HEK293 (cell line): ENCODE results near the gene PSEN1.

Source experiments
- CTCF ChIA-PET: fragments of 350-600 bp; formaldehyde crosslinking; extraction: SDS; loops from one replicate; lab custom pipeline; 2021; ENCODE audit warnings: antibody characterized with exemption; lab: Yijun Ruan, JAX
- POLR2A ChIA-PET: fragments of 300-600 bp; formaldehyde crosslinking; extraction: SDS; loops from one replicate; lab custom pipeline; 2020; ENCODE audit warnings: antibody characterized with exemption, inconsistent platforms; lab: Yijun Ruan, JAX
- H3K27ac ChIP-seq: fragments of 200-500 bp; sonication (Bioruptor generic); 2 replicates; pipeline ENCODE4 v1.5.1; 2014; ENCODE audit warnings: low read depth, low read length, control low read depth, inconsistent platforms; ENCODE audit errors: extremely low read depth
- H3K36me3 ChIP-seq, 2 experiments: fragments of 200-500 bp in 1 of 2; sonication (Bioruptor generic) in 1 of 2; 1 replicate in 1 of 2; 2 replicates in 1 of 2; pipeline ENCODE4 v1.5.1; 2014 to 2017; ENCODE audit warnings: inconsistent platforms in 2 of 2, low read length in 2 of 2; ENCODE audit not compliant: control insufficient read depth in 2 of 2, insufficient read depth in 1 of 2
- H3K4me1 ChIP-seq: fragments of 200-500 bp; sonication (Bioruptor generic); 2 replicates; pipeline ENCODE4 v1.5.1; 2014; ENCODE audit warnings: mild to moderate bottlenecking, low read length, inconsistent platforms; ENCODE audit not compliant: control insufficient read depth, insufficient read depth
- H3K4me3 ChIP-seq: 2 replicates; pipeline ENCODE4 v1.5.1; 2011; ENCODE audit warnings: low read depth, mild to moderate bottlenecking, control low read depth, low read length, moderate library complexity
- H3K9me3 ChIP-seq: fragments of 200-500 bp; sonication (Bioruptor generic); 2 replicates; pipeline ENCODE4 v1.5.1; 2014; ENCODE audit warnings: low read depth, low read length, inconsistent platforms; ENCODE audit not compliant: control insufficient read depth, insufficient read depth
- BCL11A ChIP-seq: fragments of 450-650 bp; formaldehyde crosslinking; IDR thresholded peaks from 2 replicates; pipeline ENCODE4 v1.5.1; 2016; ENCODE audit warnings: low read depth, missing biosample characterization, missing genetic modification characterization
- KLF7 ChIP-seq: fragments of 450-650 bp; formaldehyde crosslinking; IDR thresholded peaks from 2 replicates; pipeline ENCODE4 v1.5.1; 2016; ENCODE audit warnings: missing biosample characterization, missing genetic modification characterization, borderline replicate concordance
- MYNN ChIP-seq: fragments of 450-650 bp; formaldehyde crosslinking; IDR thresholded peaks from 2 replicates; pipeline ENCODE4 v1.5.1; 2016; ENCODE audit warnings: missing biosample characterization, missing genetic modification characterization, borderline replicate concordance
- RBAK ChIP-seq: fragments of 450-650 bp; formaldehyde crosslinking; IDR thresholded peaks from 2 replicates; pipeline ENCODE4 v1.5.1; 2016; ENCODE audit warnings: missing biosample characterization, missing genetic modification characterization
- SCRT2 ChIP-seq: fragments of 450-650 bp; formaldehyde crosslinking; IDR thresholded peaks from 2 replicates; pipeline ENCODE4 v1.5.1; 2016; ENCODE audit warnings: missing biosample characterization, missing genetic modification characterization
- SETDB1 ChIP-seq: IDR thresholded peaks from one replicate; pipeline ENCODE4 v1.6.1; 2017; ENCODE audit warnings: mild to moderate bottlenecking, low read length, moderate library complexity, mixed read lengths; ENCODE audit not compliant: insufficient read length
- SP2 ChIP-seq: fragments of 450-650 bp; formaldehyde crosslinking; IDR thresholded peaks from 2 replicates; pipeline ENCODE4 v1.5.1; 2016; ENCODE audit warnings: missing biosample characterization, missing genetic modification characterization
- SP3 ChIP-seq: fragments of 450-650 bp; formaldehyde crosslinking; IDR thresholded peaks from 2 replicates; pipeline ENCODE4 v1.5.1; 2016; ENCODE audit warnings: missing biosample characterization, missing genetic modification characterization
- ZBTB21 ChIP-seq: fragments of 450-650 bp; formaldehyde crosslinking; IDR thresholded peaks from 2 replicates; pipeline ENCODE4 v1.5.1; 2017; ENCODE audit warnings: missing biosample characterization, missing genetic modification characterization
- ZEB2 ChIP-seq: fragments of 450-650 bp; formaldehyde crosslinking; IDR thresholded peaks from 2 replicates; pipeline ENCODE4 v1.5.1; 2016; ENCODE audit warnings: missing biosample characterization, missing genetic modification characterization
- ZFP37 ChIP-seq: fragments of 450-650 bp; formaldehyde crosslinking; IDR thresholded peaks from 2 replicates; pipeline ENCODE4 v1.5.1; 2016; ENCODE audit warnings: missing biosample characterization, missing genetic modification characterization
- ZNF10 ChIP-seq: fragments of 450-650 bp; formaldehyde crosslinking; IDR thresholded peaks from 2 replicates; pipeline ENCODE4 v1.5.1; 2017; ENCODE audit warnings: missing biosample characterization, missing genetic modification characterization
- ZNF112 ChIP-seq: fragments of 450-650 bp; formaldehyde crosslinking; IDR thresholded peaks from 2 replicates; pipeline ENCODE4 v1.5.0; 2017; ENCODE audit warnings: missing biosample characterization, missing genetic modification characterization
- ZNF133 ChIP-seq: fragments of 450-650 bp; formaldehyde crosslinking; IDR thresholded peaks from 2 replicates; pipeline ENCODE4 v1.5.1; 2016; ENCODE audit warnings: missing biosample characterization, missing genetic modification characterization
- ZNF184 ChIP-seq: fragments of 450-650 bp; IDR thresholded peaks from 2 replicates; pipeline ENCODE4 v1.5.1; 2018; ENCODE audit warnings: missing biosample characterization, mild to moderate bottlenecking, missing genetic modification characterization
- ZNF211 ChIP-seq: fragments of 450-650 bp; formaldehyde crosslinking; IDR thresholded peaks from 2 replicates; pipeline ENCODE4 v1.5.1; 2016; ENCODE audit warnings: low read depth, missing biosample characterization, missing genetic modification characterization
- ZNF214 ChIP-seq: fragments of 450-650 bp; formaldehyde crosslinking; IDR thresholded peaks from 2 replicates; pipeline ENCODE4 v1.5.1; 2017; ENCODE audit warnings: missing biosample characterization, mild to moderate bottlenecking, missing genetic modification characterization, borderline replicate concordance
- ZNF221 ChIP-seq: fragments of 450-650 bp; formaldehyde crosslinking; IDR thresholded peaks from 2 replicates; pipeline ENCODE4 v1.5.1; 2017; ENCODE audit warnings: missing biosample characterization, missing genetic modification characterization, borderline replicate concordance
- ZNF324 ChIP-seq: fragments of 450-650 bp; formaldehyde crosslinking; IDR thresholded peaks from 2 replicates; pipeline ENCODE4 v1.5.1; 2016; ENCODE audit warnings: missing biosample characterization, missing genetic modification characterization
- ZNF404 ChIP-seq: fragments of 450-650 bp; formaldehyde crosslinking; IDR thresholded peaks from 2 replicates; pipeline ENCODE4 v1.5.1; 2017; ENCODE audit warnings: missing biosample characterization, missing genetic modification characterization
- ZNF416 ChIP-seq: fragments of 450-650 bp; formaldehyde crosslinking; IDR thresholded peaks from 2 replicates; pipeline ENCODE4 v1.5.1; 2016; ENCODE audit warnings: missing biosample characterization, missing genetic modification characterization
- ZNF473 ChIP-seq: fragments of 450-650 bp; formaldehyde crosslinking; IDR thresholded peaks from 2 replicates; pipeline ENCODE4 v1.5.1; 2017; ENCODE audit warnings: missing biosample characterization, missing genetic modification characterization
- ZNF555 ChIP-seq: fragments of 450-650 bp; formaldehyde crosslinking; conservative IDR thresholded peaks from 2 replicates; pipeline ENCODE4 v1.5.1; 2017; ENCODE audit warnings: missing biosample characterization, mild to moderate bottlenecking, missing genetic modification characterization, inconsistent platforms
- ZNF558 ChIP-seq: fragments of 450-650 bp; formaldehyde crosslinking; IDR thresholded peaks from 2 replicates; pipeline ENCODE4 v1.5.1; 2016; ENCODE audit warnings: missing biosample characterization, missing genetic modification characterization
- ZNF629 ChIP-seq: fragments of 450-650 bp; formaldehyde crosslinking; IDR thresholded peaks from 2 replicates; pipeline ENCODE4 v1.5.1; 2017; ENCODE audit warnings: missing biosample characterization, missing genetic modification characterization
- ZNF658 ChIP-seq: fragments of 450-650 bp; formaldehyde crosslinking; IDR thresholded peaks from 2 replicates; pipeline ENCODE4; 2016; ENCODE audit warnings: missing biosample characterization, missing genetic modification characterization
- ZNF660 ChIP-seq: fragments of 450-650 bp; IDR thresholded peaks from 2 replicates; pipeline ENCODE4 v1.5.1; 2018; ENCODE audit warnings: missing biosample characterization, mild to moderate bottlenecking, missing genetic modification characterization
- ZNF747 ChIP-seq: fragments of 450-650 bp; formaldehyde crosslinking; IDR thresholded peaks from 2 replicates; pipeline ENCODE4 v1.5.1; 2016; ENCODE audit warnings: missing biosample characterization, missing genetic modification characterization
- TF ChIP-seq, protein P1 (sequence below): IDR thresholded peaks from 2 replicates; pipeline ENCODE4 v1.6.1; 2011; ENCODE audit warnings: mild to moderate bottlenecking, low read depth, low read length, borderline replicate concordance
- TF ChIP-seq, protein P2 (sequence below): sonication (generic); formaldehyde crosslinking; IDR thresholded peaks from 2 replicates; pipeline ENCODE4 v1.8.1; 2022; ENCODE audit warnings: mild to moderate bottlenecking, moderate library complexity, missing genetic modification reagents
- TF ChIP-seq, protein P3 (sequence below): fragments of 450-650 bp; formaldehyde crosslinking; IDR thresholded peaks from 2 replicates; pipeline ENCODE4 v1.5.1; 2016; ENCODE audit warnings: missing biosample characterization, missing genetic modification characterization, low read depth

Gene PSEN1

DNA sequence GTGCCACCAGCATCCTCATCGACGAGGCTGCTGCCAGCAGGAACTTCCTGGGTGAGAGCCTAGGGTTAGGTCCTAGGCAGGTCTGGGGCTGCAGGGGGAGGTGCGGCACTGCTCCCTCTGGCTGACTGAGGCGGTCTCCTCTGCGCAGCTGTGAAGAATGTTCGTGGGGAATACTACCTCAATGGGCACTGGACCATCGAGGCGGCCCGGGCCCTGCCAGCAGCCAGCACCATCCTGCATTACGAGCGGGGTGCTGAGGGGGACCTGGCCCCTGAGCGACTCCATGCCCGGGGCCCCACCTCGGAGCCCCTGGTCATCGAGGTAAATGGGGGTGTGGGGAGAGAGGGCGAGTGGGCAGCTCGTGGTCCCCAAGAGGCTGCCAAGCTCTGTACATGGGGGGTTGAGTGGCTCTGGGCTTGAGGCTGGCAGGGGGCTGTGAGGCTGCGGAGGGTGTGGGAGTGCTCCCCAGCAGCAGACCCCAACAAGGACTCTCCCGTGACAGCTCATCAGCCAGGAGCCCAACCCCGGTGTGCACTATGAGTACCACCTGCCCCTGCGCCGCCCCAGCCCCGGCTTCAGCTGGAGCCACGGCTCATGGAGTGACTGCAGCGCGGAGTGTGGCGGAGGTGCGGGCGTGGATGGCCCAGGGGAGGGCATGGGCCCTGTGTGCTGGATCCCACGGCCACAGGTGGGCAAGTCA is 115.4 kb downstream of the PSEN1 start:
- ChIA-PET POLR2A (no interaction called here), CTCF (no interaction called here)
- Histone ChIP-seq H3K9me3 (no peaks in the 10 kb centered on the region), H3K4me3 (no peak overlapping the region), H3K27ac (no peak overlapping the region), H3K4me1 (no peaks in the 10 kb centered on the region), H3K36me3 (no peaks in the 10 kb centered on the region; a peak in 1 of 3 replicates)
- TF ChIP-seq ZNF473 (tag by site-specific recombination) (no peak), ZNF112 (tag by site-specific recombination) (no peak), ZNF221 (no peak), SP3 (tag by site-specific recombination) (no peak), ZNF211 (tag by site-specific recombination) (no peak), ZFP37 (no peak), ZNF133 (tag by site-specific recombination) (no peak), ZNF660 (tag by site-specific recombination) (no peak), KLF7 (tag by site-specific recombination) (no peak), ZNF404 (no peak), ZNF555 (tag by site-specific recombination) (no peak), SCRT2 (tag by site-specific recombination) (no peak), ZNF629 (no peak), ZNF10 (tag by site-specific recombination) (no peak), BCL11A (no peak), ZBTB21 (no peak)
- TF ChIP-seq, protein P1, sequence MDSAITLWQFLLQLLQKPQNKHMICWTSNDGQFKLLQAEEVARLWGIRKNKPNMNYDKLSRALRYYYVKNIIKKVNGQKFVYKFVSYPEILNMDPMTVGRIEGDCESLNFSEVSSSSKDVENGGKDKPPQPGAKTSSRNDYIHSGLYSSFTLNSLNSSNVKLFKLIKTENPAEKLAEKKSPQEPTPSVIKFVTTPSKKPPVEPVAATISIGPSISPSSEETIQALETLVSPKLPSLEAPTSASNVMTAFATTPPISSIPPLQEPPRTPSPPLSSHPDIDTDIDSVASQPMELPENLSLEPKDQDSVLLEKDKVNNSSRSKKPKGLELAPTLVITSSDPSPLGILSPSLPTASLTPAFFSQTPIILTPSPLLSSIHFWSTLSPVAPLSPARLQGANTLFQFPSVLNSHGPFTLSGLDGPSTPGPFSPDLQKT, result no peak

DNA sequence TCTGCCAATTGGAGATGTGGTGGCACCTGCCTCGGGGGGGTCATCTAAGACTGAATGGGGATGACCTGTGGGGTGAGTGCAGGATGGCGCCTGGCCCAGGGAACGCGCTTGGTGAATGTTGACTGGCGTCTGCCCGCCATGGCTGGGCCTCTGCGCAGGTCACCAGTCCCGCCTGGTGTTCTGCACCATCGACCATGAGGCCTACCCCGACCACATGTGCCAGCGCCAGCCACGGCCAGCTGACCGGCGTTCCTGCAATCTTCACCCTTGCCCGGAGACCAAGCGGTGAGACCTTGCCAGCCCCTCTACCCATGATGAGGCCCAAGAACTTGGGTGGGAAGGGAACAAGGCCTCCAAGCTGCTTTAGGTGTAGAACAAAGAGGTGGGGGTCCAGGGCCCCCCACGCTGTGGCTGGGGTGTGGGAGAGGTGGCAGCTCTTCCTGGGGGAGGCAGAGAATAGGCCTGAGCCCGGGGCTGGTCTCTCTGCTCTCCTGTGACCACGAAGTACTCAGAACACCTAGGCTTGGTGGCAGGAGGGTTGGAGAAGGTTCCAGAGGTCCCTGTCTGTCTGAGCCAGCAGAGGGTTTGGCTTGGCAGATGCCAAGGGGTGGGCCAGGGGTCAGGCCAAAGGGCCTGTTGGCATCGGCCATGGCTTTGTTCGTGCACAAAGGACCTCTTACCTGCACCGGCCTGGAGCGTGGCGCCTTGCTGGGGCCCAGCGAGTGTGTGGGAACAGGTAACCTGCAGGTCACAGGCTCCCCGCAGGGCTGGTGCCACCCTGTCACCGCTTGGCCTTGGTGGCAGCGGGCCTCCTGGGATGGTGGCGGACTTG is 116.4 kb downstream of the PSEN1 start:
- CTCF ChIA-PET, result no interaction called here

DNA sequence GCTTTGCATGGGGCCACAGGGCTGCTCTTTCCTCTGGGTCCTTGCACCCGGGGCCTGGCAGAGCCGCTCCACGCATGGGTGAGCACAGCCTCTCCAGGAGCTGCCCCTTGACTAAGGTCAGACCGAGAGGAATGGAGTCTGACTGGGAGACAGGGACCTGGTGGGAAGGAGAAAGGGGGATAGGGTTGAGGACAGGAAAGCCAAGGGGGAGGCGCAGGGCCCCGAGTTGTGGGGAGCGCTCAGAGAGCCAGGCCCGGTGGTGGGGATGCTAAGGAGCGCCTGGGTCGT is 117.0 kb downstream of the PSEN1 start:
- POLR2A ChIA-PET, result no interaction called here
- TF ChIP-seq ZEB2 (no peak), ZFP37 (no peak), SP2 (tag by site-specific recombination) (no peak), ZNF214 (tag by site-specific recombination) (no peak), ZNF416 (tag by site-specific recombination) (no peak), ZNF747 (tag by site-specific recombination) (no peak), RBAK (tag by site-specific recombination) (no peak), SETDB1 (no peak), MYNN (tag by site-specific recombination) (no peak), ZNF658 (tag by site-specific recombination) (no peak), ZNF324 (tag by site-specific recombination) (no peak)
- TF ChIP-seq, protein P2, sequence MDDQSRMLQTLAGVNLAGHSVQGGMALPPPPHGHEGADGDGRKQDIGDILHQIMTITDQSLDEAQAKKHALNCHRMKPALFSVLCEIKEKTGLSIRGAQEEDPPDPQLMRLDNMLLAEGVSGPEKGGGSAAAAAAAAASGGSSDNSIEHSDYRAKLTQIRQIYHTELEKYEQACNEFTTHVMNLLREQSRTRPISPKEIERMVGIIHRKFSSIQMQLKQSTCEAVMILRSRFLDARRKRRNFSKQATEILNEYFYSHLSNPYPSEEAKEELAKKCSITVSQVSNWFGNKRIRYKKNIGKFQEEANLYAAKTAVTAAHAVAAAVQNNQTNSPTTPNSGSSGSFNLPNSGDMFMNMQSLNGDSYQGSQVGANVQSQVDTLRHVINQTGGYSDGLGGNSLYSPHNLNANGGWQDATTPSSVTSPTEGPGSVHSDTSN (CRISPR knock-in tag), result no peak
- TF ChIP-seq, protein P3, sequence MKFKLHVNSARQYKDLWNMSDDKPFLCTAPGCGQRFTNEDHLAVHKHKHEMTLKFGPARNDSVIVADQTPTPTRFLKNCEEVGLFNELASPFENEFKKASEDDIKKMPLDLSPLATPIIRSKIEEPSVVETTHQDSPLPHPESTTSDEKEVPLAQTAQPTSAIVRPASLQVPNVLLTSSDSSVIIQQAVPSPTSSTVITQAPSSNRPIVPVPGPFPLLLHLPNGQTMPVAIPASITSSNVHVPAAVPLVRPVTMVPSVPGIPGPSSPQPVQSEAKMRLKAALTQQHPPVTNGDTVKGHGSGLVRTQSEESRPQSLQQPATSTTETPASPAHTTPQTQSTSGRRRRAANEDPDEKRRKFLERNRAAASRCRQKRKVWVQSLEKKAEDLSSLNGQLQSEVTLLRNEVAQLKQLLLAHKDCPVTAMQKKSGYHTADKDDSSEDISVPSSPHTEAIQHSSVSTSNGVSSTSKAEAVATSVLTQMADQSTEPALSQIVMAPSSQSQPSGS, result no peak

More for the DNA sequence above, 116.4 kb downstream of the PSEN1 start:
- H3K4me1 ChIP-seq, result no peaks in the 10 kb centered on the region
- H3K27ac ChIP-seq, result no peak overlapping the region
- H3K4me3 ChIP-seq, result no peak overlapping the region
- POLR2A ChIA-PET, result no interaction called here
- TF ChIP-seq ZNF558 (tag by site-specific recombination) (no peak), ZNF184 (tag by site-specific recombination) (no peak)
- no peaks in the 10 kb centered on the region for H3K9me3 ChIP-seq
- H3K36me3 ChIP-seq, result no peaks in the 10 kb centered on the region; a peak in 1 of 3 replicates

More for the DNA sequence above, 117.0 kb downstream of the PSEN1 start:
- CTCF ChIA-PET, result no interaction called here
- no peaks in the 10 kb centered on the region for H3K4me1 ChIP-seq
- H3K27ac ChIP-seq, result no peak overlapping the region
- no peak overlapping the region for H3K4me3 ChIP-seq
- H3K9me3 ChIP-seq, result no peaks in the 10 kb centered on the region
- no peaks in the 10 kb centered on the region; a peak in 1 of 3 replicates for H3K36me3 ChIP-seq
